SKM-1 (cell line): ENCODE results near the gene DNAAF5.
"Not testable (repeated sequence)": the region's sequence is repeated elsewhere in the genome, so short reads cannot be mapped to it uniquely, and the experiment has no call there.

Source experiments
- DNase-seq: peaks from one replicate; lab custom pipeline; 2025; ENCODE audit not compliant: unreplicated experiment; lab: John Stamatoyannopoulos, UW

DNAAF5 gene

DNA sequence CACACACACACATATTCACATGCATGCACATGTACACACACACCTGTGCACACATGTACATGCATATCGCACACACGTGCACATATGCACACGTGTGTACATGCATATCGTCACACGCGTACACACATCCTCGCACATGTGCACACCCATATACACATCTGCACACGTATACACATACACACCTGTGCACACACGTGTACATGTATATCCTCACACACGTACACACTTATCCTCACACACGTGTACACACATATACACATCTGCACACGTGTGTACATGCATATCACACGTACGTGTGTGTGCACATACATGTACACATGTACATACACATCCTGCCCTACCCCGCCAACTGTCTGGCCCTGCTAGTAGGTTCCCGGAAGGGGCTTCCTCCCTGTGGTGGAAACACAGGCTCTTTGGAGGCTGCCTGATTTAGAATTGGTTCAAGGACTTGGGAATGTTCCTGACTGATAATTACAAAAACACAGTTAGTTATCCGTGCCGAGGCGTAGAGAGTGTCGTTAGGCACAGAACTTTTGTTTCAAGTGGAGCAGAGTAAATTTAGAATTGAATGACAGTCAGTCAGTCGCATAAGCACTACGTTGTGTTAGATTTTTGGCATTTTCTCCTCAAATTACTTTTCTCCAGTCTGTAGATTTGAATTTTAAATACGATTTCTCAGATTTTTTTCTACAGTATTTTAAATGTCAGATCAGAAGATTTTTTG lies 19.1 kb downstream of the DNAAF5 start:
- DNase-seq, result no peak

DNA sequence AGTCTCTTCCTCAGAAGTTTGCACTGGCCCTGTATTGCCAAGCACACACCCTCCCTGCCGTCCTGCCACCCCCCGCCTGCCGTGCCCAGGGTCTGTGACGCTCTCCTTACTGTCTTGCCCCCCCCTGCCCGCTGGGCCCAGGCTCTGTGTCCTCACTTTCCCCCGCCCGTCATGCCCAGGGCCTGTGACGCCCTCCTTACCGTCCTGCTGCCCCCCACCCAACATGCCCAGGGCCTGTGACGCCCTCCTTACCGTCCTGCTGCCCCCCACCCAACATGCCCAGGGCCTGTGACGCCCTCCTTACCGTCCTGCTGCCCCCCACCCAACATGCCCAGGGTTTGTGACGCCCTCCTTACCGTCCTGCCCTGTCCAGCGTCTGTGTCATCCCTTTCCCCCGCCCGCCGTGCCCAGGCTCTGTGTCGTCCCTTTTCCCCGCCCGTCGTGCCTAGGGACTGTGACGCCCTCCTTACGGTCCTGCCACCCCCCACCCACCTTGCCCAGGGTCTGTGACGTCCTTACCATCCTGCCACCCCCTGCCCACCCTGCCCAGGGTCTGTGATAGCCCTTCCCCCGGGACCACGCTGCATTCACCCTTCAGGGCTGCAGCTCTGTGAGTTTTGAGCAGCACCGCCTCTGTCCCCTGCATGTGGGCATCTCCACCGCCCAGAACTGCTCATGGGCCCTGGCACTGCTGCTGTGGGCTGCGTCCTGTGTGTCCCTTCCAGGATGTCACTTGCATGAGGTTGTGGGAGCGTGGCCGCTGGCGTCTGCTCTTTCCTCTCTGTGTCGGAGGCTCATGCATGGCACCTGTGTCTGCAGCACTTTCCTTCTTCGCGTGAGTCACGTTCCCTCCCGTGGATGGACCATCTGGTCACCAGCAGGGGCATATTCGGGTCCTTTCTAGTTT lies 19.9 kb downstream of the DNAAF5 start:
- no peak for DNase-seq

GRCh38 chr7:747186-747585 lies 20.7 kb downstream of the DNAAF5 start:
- DNase-seq, result no peak

GRCh38 chr7:748446-748845 lies 21.9 kb downstream of the DNAAF5 start:
- DNase-seq, result no peak

DNA sequence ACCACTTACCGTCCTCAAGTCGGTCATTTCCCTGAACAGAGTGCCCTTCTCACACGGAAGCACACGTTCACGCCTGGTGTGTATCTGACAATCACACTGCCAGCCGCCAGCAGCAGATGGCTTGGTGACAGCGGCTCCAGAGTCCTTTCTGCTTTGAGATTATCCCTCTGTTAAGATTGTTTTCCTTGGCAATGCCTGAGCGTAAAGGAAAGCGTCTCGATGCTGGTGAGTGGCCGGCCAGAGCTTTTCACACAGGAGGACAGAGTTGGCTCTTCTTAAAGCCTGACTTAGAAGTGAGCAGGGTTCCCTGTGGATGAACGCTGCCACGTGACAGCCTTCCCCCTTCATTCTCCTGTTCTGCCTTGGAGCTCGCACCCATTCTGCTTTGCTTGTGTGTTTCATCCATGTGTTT lies 22.6 kb downstream of the DNAAF5 start:
- DNase-seq, result no peak

DNA sequence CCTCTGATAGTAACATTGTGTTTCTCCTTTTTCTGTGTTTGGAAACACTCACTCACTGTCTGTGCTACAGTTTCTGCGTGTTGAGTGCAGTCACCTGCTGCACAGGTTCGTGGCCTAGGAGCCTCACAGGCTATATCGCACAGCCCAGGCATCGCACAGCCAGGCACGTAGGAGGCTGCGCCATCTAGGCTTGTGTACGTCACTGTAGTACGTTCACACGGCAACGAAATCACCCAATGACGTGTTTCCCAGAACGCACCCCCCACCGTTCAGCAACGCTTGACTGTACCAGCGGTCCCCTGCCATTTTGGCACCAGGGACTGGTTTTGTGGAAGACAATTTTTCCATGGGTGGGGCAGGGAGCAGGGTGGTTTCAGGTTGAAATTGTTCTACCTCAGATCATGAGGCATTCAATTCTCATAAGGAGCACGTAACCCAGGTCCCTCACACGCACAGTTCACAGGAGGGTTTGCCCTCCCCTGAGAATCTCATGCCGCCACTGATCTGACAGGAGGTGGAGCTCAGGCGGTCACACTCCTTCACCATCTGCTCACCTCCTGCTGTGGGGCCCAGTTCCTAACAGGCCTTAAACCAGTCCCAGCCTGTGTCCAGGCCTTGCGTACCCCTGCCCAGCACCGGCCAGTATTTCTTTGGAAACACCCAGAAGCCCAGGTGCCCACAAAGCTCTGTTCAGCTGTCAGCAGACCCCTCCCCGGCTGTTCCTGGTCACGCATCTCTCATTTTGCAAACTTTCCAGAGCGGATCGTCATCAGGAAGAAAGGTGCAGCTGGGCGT lies 23.8 kb downstream of the DNAAF5 start:
- no peak for DNase-seq

DNA sequence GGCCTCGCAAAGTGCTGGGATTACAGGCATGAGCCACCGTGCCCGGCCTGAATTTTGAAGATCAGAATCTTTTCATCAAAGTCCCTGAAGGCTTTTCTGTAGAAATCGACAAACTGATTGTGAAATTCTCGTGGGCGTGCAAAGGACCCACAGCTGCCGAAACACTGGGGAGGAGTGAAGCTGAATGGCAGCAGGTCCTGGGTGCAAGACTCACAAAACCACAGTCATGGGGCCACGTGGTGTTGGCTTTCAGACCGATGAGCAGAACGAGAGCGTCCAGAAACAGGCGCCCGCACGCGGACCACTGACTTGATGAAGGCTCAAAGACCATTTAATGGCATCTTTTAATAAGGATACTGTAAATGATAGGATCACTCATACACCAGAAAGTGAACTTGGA lies 25.3 kb downstream of the DNAAF5 start:
- DNase-seq, result no peak

DNA sequence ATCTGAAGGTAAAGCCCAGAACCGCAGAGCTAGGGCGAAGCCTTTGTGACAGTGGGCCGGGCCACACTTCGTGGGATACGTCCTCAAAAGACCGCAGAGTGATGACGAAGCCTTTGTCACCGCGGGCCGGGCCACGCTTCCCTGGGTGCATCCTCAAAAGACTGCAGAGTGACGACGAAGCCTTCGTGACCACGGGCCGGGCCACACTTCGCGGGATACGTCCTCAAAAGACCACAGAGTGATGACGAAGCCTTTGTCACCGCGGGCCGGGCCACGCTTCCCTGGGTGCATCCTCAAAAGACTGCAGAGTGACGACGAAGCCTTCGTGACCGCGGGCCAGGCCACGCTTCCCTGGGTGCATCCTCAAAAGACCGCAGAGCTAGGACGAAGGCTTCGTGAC lies 25.8 kb downstream of the DNAAF5 start:
- not testable (repeated sequence) for DNase-seq

DNA sequence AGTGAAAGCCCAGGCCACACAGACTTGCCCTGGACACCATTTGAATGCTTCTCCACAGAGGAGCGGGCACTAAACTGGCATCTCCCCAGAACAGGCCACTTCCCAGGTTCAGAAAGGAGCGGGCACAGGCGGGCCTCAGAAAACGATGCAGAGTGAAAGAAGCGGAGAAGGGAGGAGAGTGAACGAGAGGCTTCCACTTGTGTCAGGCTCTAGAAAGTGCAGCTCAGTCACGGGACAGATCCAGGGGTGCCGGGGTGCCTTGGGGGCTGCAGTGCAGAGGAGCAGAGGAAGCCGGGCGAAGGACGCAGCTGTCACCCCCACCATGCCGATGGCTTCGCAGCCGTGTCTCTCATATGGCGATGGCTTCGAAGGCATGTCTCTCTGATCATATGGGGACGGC lies 26.7 kb downstream of the DNAAF5 start:
- DNase-seq, result no peak

GRCh38 chr7:754531-755412 lies 28.3 kb downstream of the DNAAF5 start:
- no peak for DNase-seq

DNA sequence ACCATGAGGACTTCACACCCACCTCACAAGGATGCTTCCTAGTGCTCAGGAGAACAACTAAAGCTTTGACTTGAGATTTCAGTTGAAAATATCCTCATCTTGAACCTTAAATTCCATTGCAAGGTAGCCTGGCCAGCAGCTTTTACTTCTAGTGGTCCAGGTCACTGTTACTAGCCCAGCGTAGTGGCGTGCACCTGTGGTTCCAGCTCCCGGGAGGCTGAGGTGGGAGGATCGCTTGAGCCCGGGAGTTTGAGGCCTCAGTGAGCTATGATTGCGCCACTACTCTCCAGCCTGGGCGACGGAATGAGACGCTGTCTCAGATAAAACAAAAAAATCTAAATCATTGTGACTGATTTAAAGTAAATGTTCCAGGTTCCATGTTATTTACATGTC lies 28.9 kb downstream of the DNAAF5 start:
- no peak for DNase-seq

- no peak for DNase-seq
These were observed 29.9 kb downstream of the DNAAF5 start for GRCh38 chr7:756231-756927.

- no peak for DNase-seq
These were observed 30.5 kb downstream of the DNAAF5 start for GRCh38 chr7:756928-757560.

- no peak for DNase-seq
These were observed 31.3 kb downstream of the DNAAF5 start for GRCh38 chr7:757741-758163.

GRCh38 chr7:759569-759968 lies 33.1 kb downstream of the DNAAF5 start:
- DNase-seq, result no peak

- DNase-seq, result no peak
These were observed 33.5 kb downstream of the DNAAF5 start for GRCh38 chr7:760006-760405.

- no peak for DNase-seq
These were observed 34.6 kb downstream of the DNAAF5 start for GRCh38 chr7:761101-761500.

- DNase-seq, result no peak
These were observed 35.1 kb downstream of the DNAAF5 start for GRCh38 chr7:761631-762030.

DNA sequence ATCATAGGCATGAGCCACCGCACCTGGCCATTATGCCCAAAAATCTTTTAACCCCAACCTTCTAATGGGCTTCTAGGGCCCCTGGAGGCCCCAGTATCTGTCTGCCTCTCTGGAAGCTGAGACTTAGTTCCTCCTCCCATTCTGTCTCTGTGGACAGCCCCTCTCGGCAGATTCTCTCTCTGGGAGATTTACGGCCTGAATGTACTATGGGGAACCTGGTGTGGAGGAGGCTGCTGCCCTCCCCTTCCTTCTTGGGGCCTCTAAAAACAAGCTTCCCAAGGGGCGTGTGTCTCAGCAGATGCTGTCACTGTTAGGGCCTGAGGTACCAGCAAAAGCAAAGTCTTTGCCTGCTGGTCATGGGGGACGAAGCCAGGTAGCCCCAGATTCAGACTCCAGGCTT lies 36.4 kb downstream of the DNAAF5 start:
- DNase-seq, result no peak
